GM19351 (cell line): ENCODE results near the gene BOD1L2.

Source experiments
- ATAC-seq: cut with Tn5 transposase; IDR thresholded peaks from one replicate; pipeline ENCODE4 v1.9.1; 2021; ENCODE audit warnings: mild to moderate bottlenecking, moderate library complexity; ENCODE audit not compliant: unreplicated experiment

BOD1L2 gene

DNA sequence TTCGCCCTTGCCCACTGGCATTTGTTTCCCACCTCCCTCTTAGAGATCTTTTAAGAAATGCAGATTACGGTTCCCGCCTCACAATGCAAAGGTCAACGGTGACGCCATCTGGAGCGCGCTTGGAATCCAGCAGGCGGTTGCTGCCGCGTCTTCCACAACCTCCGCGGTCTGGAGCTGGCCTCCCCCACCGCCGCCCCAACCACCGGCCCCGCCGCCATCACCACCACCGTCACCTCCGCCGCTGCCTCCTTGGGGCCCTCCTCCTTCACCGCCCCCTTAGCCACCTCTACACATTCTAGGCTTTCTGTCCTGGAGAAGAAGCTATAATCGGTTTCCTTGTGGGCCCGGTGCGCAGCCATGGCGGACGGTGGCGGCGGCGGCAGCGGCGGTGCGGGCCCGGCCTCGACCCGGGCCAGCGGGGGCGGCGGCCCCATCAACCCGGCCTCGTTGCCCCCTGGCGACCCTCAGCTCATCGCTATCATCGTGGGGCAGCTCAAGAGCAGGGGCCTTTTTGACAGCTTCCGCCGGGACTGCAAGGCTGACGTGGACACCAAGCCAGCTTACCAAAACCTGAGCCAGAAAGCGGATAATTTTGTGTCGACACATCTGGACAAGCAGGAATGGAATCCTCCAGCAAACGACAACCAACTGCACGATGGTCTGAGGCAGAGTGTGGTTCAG lies at the start of gene BOD1L2:
BOD1L2 (plus strand) TSS at position 132 of the 681 bp plus-strand sequence; CDS start at position 358, 226 bp downstream.
- no peak for ATAC-seq

DNA sequence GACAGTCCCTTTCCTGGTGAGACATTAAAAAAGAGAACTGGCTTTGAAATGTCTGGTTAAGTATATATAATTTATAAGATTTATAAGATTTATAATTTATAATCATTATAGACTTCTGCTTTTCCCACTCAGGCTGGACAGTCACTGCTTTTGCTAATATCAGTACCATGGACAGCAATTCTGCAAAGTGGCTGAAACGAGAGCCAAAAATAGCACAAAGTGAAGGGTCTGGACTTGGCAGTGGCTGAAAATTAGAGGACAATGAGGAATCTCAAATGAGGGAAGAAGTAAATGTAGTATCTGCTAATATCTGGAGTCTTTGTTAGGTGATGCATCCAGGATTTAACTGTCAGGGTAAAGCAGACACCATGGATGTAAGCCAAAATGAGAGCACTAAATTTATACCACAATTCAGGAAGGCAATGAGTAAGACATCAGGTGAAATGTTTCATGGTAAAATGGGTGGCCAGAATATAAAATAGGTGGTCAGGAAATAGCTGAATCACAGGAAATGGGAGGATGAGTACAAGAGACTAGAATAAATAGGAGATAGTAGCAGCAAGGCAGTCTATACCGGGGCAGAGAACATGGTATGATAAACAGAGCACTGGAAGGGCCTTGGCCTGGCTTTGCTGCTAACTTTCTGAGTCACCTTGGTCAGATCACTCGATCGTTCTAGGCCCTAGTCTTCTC lies 39.6 kb upstream of the BOD1L2 start:
- no peak for ATAC-seq

DNA sequence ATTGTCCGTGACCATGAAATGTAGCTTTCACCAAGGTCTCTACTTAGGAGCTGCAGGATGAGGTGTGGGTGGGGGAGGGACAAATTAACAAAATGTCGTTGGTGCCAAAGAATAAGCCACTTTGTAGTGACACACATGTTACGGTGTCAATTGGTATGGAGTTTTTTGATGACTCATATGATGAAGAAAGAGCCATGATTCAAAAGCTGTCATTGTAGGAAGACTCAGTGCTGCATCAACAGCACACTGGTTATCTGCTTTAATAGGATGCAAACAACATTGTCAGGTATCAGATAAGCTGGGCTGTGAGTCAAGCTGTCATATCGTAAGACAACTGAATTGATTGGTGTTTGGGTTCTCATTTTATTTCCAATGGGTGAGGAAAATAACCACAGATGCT lies 36.6 kb upstream of the BOD1L2 start:
- ATAC-seq: no peak

DNA sequence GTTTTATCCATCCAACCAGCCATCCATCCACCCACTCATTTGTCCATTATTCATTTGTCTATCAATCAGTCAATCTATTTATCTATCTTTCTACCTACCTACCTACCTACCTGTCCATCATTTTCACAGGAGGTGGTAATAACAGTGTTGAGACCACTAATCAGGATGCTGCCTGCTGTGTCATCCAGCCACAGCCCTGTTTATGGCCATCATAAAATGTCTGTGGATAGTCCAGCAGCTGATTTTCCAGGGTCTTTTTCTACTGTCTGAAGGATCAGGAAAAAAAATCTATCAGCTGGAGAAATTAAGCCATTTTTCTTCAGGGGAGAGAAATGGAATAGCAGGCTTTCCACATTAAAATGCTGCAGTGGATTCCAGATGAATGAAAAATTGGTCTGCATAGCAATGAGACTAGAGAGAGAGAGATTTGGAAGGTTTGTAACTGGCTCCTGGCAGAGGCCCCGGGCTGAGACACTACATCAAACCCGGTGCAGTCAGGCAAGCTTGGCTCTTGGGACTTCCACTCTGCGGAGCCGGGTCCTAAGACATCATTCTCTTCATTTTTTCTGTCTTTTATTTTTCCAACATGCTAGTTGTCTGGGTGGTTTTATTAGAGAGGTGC lies 33.0 kb upstream of the BOD1L2 start:
- no peak for ATAC-seq

DNA sequence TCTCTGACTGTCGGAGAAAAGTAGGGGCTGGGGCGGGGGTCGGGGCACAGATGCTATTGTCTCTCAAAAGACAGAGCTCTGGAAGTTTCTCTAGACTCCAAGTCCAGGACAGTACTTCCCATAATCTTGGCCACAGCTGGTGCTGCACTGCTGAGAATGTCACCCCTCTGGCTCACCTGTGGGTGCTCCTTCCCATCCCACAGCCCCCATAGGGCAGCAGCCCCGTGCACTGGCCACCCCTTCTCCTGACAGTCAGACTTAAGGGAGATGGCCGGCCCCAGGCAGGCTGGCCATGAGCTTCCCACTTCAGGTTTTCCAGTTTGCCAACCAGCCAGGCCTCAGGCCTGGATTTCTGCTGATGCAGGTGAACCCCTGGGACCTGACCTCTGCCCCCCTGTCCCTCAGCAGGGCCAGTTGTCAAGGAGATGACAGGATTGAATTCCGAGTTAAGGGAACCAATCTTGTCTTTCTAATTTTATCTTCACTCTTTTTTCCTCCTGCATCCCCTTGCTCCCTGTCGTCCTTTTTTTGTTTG lies 30.2 kb upstream of the BOD1L2 start:
- ATAC-seq: no peak

DNA sequence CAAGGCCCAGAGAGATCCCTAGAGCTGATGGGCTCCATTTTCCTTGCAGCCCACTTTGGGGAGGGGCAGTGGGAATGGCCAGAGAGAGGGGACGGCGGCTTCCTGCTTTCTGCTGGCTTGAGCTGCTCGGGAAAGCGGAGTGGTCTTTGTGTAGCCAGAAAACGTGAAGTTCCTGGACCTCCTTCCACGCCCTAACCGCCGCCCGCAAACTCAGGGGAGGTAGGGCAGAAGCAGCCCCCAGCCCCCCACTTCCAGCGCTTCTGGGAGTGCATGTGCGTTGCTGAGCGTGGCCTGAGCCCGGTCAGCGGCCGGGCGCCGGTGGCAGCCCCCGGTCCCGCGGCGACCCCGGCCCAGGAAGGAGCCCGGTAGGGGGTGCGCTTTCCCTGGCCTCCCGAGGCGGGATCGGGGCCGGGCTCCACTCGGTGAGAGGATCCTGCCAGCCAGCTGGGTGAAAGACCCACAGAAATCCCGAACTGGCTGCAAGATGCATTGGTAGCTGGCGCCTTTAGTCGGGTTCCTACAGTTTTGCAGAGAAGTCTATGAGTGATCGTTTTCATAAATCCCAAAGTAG lies 25.3 kb upstream of the BOD1L2 start:
- no peak for ATAC-seq

DNA sequence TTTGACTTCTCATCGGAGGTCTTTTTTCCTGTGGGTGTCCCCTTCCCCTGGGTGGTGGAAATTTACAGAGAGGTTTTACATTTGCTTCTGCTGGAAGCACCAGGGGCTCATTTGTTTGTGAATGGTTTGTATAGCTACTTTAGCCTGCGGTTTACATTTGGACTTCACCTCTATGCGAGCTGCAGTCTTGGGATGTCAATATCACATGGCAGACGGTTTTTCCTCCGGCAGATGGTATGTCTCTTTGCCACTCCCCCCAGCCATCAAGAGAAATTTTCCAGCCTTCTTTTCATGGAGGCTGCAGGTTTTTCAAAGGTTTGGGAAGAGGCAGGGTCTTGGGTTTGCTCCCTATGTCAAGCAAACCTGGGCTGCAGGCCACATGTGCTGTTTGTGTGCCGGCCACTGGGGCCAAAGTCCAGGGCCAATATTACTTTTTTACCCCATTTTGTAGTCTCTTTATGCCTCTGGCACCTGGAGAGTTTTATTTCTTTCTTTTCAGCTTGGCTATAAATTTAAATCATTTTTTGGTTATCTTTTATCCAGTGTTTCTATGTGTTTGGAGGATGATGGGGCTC lies 23.9 kb upstream of the BOD1L2 start:
- no peak for ATAC-seq

DNA sequence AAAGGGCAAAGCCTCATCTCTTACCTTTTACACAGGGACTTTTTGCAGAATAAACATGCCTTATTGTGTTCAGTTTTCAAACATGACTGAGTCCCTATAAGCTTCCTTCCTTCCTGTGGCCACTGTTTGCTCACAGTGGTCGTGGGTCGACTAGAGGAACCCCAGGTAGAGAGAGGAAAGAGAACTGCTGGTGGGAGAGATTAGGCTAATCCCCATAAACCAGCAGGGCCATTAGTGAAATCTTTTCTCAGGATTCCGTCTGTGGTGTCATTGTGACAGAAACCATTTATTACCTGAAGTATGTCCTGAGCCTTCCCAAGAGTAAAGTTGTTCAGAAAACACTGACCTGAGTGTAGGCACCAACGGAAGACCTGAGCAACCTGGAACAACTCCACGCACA lies 21.3 kb upstream of the BOD1L2 start:
- no peak for ATAC-seq

DNA sequence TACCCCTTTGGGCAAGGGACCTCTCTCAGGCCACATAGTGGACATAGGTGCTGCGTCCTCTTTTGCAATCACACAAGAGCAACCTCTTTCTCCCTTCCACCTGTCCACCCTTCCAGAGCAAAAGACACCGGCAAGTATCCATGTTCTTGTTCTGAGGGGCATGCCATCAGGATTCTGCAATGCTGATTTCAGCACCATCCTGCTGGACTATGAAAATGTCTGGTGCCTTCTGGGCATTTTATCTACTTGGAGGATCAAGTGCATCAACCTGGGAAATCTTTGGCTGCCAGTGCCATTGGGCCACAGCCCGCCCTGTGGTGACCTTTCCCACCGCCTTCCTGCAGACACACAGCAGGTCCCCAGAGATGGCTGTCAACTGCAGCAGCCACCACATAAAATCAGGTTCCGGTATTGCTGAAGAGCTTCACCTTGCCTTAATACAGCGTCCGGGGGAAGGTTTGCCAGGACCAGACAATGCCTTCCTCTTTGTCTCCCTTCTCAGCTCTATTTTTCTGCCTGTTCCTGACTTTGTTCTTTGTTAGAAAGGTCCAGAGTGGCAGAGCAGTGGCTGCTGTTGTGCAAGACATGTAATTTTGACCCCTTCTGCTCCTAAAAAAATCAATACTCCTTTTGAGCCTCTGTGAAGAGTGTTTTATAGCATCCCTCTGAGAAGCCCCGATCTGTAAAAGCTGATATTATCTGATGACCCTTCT lies 18.5 kb upstream of the BOD1L2 start:
- no peak for ATAC-seq

DNA sequence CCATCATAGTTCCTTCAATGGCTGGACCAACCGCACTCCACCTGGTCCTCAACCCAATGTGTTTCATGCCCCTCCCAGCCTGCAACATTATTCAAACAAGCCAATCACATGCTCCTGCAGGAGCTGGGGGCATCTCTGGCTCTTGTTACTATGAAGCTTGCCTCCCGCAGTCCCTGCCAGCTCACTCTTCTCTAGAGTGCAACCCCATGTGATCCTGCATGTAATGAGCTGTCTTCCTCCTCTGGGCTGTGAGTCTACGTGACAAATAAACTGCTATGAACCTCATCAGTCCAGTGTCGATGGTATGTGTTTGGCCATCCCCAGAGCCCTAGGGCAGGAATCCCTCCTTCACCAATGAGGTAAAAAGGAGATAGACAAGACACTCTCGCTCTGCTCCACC lies 15.8 kb upstream of the BOD1L2 start:
- no peak for ATAC-seq

DNA sequence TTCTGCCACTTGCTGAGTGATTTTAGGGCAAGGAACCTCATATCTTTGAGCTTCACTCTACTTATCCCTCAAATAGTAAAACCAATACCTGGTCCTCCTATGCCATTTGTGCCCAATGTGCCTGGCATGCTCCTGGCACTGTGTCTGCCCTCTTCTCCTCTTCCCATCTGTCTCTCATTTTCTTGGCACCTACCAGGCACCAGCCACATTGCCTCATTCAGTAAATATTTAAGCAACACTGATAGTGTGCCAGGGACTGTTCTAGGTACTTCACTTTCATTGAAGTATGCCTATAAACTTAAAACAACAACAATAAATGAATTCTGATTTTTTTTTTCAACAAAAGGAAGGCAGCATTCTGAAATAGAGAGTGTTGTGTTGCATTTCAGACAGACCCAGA lies 15.1 kb upstream of the BOD1L2 start:
- no peak for ATAC-seq

DNA sequence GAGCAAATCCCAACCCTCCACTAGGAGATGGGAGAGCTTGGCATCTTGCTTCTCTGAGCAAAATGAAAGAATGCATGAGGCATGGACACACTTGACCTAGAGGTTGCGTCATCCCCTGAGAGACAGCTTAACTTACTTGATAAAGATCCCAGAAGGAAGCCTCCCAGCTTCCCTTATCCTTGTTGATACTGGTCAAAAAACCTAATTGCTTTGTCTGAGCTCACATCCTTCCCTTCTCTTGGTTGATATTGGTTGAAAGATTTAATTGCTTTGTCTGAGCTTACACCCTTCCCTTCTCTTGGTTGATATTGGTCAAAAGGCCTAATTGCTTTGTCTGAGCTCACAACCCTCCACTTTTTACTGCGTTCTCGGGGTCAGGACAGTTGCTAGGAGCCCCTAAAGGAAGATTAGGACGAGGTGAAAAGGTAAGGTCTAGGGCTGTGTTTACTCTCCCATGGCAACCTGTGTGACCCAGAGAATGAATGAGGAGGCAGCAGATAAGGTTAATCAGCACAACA lies 12.2 kb upstream of the BOD1L2 start:
- ATAC-seq: no peak

DNA sequence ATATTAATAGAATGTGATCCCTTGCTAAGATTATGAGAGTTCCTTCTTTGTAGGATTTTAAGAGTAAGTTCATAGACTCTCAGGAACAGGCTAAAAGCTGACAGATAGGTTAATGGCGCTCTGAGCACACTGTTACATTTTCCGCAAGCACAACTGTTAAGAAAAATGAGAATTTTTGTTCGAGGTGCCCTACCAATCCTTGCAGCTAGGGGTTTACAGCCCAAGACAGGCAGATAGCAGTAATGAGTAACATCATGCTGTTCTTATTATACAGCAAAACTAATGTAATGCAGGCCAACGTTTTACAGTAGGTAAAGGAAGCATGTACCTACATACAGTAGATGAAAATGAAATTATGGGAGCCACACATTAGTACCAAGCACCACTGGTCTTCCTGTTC lies 11.2 kb upstream of the BOD1L2 start:
- no peak for ATAC-seq

DNA sequence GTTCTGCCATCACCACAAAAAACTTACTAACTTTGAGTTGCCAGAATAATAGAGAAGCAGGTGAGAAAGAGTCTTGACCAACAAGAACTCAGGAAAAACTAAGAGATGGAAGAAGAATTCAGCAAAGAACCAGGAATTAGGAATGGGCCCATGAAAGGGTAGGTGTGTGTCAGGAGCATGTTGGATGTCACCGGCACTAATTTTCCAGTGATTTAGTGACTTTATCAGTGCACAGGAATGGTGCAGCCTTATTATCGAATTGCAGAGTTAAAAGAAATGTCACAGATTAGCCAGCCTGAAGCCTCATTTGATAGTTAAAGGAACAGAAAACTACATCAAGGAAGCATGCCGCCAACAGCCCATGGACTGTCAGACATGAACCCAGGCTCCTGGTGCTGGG lies 9.0 kb upstream of the BOD1L2 start:
- ATAC-seq: no peak

DNA sequence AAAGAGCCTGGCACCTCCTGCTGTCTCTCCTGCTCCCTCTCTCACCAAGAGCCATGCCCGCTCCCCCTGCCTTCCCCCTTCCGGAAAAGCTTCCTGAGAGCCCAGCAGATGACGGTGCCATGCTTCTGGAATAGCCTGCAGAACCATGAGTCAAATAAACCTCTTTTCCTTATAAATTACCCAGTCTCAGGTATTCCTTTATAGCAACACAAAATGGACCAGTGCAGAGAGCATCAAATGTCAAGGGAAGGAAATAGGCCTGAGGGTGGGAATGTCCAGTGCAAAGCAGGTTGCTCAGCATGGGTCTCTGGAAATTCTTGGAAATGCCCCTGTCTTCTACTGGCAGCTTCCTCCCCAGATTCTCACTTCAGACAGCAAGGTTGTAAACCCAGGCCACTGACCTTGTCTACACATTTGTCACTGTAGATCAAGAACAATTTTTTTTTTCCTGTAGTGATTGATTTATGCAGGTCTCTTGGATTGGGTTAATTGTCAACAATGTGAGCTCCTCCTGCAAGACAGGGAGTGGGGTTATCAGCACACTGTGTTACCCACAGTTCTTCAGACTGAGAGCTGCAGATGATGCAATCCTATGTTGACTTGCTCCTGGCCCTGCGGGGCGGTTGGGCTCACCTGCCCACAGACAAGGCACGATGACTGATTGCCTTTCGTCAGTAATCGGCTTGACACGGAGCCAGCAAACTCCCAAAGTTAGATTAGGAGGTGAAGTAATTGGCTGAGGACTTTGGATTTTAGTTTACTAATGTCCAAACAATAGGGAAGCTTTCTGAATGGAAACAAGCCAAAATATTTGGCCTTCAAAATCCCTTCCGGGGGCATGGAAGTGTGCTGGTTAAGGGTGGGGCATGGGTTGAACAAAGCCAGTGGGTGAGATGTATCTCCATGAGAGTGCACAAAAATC lies 5.4 kb upstream of the BOD1L2 start:
- no peak for ATAC-seq

DNA sequence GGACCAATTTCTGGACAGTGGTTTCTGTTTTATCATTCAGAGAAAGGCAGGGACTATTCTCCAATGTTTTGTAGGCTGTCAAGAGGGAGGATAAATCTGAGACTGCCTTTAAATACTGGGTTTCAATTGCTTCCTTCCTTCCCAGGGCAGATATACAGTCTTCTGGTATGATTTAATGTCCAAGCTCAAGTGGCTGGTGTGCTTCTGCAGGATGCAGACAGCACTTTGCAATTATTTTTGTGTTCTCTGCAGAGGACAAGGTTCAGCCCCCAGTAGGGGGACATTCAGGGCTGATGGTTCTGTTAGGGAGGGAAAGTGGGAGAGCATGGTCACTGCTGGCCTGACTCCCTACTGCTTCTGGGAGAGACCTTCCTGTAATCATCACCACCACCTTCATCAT lies 4.6 kb upstream of the BOD1L2 start:
- no peak for ATAC-seq

DNA sequence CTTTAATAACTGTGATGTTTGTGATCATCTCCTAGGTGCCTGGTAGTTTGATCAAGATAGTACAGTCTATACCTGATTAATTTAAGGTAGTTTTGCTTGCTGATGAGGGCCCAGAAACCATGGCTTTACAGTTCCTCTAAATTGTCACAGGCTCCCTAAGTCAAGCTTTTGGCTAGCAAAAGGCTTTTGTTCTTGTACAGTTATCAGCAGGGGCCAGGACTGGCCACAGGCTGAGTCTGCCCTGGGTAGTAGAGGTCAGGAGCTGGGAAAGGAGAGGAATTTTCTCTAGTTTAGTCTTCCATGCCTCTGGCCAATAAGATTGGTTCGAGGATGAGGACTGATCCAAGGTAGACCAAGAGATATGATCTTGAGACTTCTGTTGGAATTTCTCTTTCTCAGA lies 3.6 kb upstream of the BOD1L2 start:
- ATAC-seq: no peak

DNA sequence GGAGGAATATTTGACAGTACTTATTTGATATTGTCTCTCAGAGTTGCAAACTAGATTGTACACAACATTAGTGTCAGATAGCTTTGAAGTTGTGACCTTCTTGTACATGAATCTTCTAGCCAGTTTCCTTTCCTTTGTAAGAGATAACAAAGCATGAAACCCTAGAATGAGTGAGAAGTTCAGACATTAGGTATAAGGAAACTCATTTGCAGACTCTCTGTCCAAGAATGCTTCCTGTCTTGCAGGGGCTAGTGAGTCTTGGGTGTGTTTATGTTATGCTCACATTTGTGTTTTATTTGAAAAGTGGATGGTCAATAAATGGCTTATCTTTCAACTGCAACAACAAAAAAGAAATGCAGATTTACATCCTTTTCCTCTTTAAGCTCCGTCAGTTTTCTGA lies 1.4 kb downstream of the BOD1L2 start:
- peak; percentile 47 for ATAC-seq

DNA sequence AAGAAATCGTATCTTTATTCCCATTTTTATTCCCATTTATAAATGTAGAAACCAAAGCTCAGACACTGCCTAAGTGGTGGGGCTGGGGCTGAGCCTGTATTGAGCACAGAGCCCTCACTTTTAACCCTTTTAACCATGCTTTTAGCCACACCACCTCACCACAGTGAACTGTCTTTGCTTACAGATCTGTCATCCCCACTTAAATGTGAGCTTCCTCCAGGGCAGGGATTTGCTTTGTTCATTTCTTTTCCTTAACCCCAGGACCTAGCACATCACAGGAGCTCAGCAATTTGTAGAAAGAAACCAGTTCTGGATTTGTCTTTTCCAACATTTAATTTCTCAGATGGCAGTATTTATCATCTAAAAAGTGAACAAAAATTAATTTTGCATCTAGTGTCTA lies 2.2 kb downstream of the BOD1L2 start:
- ATAC-seq: no peak
